Tibial nerve (tissue), 4 donors: ENCODE results near the gene RFNG.

Experiments used
- EP300 ChIP-seq, 2 donors: sonication (generic); formaldehyde crosslinking; IDR thresholded peaks; one replicate each; pipeline ENCODE4 v1.6.1; 2017; ENCODE audit warnings: antibody characterized with exemption in 2 of 2, mild to moderate bottlenecking in 1 of 2
- POLR2A ChIP-seq, 2 donors: fragments of 450-650 bp; IDR thresholded peaks; one replicate each; pipeline ENCODE4 v1.6.1; 2017; ENCODE audit warnings: antibody characterized with exemption in 2 of 2, mild to moderate bottlenecking in 2 of 2, moderate library complexity in 2 of 2
- TF ChIP-seq, protein P1 (sequence below), 5 experiments: fragments of 200-600 bp in 3 of 5; fragments of 450-650 bp in 2 of 5; sonication (generic) in 3 of 5; IDR thresholded peaks; one replicate each; pipeline ENCODE4 v1.5.1; 2016 to 2019; ENCODE audit warnings: antibody characterized with exemption in 5 of 5, mild to moderate bottlenecking in 3 of 5, moderate library complexity in 2 of 5

- TF ChIP-seq, protein P1, sequence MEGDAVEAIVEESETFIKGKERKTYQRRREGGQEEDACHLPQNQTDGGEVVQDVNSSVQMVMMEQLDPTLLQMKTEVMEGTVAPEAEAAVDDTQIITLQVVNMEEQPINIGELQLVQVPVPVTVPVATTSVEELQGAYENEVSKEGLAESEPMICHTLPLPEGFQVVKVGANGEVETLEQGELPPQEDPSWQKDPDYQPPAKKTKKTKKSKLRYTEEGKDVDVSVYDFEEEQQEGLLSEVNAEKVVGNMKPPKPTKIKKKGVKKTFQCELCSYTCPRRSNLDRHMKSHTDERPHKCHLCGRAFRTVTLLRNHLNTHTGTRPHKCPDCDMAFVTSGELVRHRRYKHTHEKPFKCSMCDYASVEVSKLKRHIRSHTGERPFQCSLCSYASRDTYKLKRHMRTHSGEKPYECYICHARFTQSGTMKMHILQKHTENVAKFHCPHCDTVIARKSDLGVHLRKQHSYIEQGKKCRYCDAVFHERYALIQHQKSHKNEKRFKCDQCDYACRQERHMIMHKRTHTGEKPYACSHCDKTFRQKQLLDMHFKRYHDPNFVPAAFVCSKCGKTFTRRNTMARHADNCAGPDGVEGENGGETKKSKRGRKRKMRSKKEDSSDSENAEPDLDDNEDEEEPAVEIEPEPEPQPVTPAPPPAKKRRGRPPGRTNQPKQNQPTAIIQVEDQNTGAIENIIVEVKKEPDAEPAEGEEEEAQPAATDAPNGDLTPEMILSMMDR (IDR thresholded peaks at IDR 0.05): no peak
- TF ChIP-seq POLR2A (IDR thresholded peaks at IDR 0.05): no peak
- no peak for TF ChIP-seq EP300 (IDR thresholded peaks at IDR 0.05)
Observed at GRCh38 chr17:82007495-82008257, 43.9 kb downstream of the RFNG start.
